ENCODE measurements around the gene SH2D1B.
"Not testable (repeated sequence)": the region's sequence is repeated elsewhere in the genome, so short reads cannot be mapped to it uniquely, and the experiment has no call there.

SH2D1B gene

DNA sequence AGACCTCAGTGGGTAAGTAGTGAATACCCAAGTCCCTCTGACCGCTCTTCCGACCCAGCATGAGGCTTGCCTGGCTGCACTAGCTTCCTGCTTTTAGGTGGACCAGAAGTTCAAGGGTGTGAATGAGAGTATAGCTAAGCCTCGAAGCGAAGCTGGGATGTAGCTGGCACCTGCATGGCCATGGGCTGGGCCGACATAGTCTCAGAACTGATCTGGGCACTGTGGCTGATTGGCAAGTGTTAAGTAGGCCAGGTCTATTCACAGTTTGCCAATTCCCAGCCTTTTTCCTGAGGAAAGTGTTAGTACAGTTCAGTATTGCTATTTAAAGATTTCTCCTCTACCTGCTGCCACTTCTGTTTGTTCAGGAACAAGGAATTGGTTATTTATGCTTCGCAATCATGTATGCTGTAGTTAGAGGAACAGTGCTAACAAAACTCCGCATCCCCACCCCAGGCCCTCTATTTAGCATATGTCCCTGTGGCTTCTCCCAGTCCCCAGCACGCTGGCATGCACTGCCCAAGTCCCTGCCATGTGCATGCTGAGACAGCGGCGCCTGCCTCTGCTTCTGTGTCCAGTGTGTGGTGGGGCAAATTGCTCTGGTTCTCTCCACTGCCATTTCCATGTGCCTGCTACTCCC, 51.6 kb downstream of the SH2D1B start:
- DNase-seq, result no peak

DNA sequence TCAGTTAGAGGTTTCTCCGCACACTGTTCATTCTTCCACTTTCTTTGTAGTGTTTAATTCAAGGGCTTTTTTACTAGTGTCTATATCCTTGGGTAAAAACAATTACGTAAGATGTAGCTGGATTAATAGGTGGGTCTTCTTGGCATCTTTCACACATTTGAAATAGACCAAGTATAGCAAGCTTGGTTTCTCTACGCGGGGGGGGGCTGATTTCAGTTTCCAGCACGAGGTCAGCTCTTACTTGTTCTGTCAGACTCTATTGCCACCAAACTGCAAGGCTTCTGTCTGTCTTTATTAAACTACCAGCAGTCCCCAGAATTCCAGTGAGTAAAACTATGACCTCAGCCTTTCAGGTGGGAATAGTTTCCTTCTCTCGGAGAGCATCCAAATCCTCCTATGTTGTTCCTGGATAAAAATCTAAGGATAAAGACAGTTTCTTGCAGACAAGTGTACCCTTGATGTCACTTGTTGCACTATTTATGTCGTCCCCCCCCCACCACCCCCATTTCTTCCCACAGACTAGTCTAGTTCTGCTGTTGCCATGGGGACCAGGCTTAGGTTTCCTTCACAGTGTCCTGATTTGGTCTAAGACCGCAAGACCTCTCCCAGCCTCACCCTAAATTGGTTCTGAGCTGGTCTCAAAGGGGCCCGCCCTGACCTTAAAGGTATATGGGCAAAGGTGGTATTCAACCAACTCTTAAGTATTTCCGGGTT, 52.3 kb downstream of the SH2D1B start:
- no peak for DNase-seq

DNA sequence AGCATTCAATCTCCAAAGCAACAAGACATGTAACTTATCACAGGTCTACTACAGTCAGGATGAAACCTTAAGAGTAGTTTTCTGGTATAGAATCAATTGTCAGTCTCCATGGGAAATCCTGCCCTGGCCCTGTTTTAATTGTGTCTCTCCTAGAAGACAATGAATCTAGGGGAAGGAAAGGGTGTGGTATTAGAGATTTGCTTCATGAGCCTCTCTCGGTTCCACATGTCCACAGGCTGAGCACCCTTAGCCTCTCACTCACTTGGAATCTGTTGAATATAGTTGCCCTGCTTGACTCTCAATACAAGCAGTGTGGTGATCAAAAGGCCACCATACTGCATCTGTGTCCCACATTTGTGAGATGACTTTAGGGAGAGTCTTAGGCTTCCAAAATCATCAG, 53.0 kb downstream of the SH2D1B start:
- no peak for DNase-seq

- no peak for DNase-seq
Observed at GRCh38 chr1:162357681-162358266, 54.2 kb downstream of the SH2D1B start.

DNA sequence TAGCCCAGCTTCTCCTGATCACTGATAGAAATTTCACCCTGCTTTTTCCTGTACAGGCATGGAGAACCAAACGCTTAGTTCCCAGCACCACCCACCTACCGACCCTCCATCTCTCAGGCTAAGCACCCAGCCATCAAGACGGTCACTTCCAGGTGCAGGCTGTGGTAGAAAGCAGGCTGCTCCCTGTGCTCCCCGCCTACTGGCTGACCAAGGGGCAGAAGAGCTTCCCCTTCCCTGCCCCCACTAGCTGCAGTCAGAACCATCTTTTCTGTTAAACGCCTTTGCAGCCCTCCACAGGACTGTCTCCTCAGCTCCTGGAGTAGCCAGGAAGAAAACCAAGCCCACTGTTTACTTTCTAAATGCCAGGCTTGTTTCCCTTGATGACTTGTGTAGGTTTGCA, 58.2 kb downstream of the SH2D1B start:
- DNase-seq, result no peak

- no peak for DNase-seq
Observed at GRCh38 chr1:162353078-162353477, 58.9 kb downstream of the SH2D1B start.

DNA sequence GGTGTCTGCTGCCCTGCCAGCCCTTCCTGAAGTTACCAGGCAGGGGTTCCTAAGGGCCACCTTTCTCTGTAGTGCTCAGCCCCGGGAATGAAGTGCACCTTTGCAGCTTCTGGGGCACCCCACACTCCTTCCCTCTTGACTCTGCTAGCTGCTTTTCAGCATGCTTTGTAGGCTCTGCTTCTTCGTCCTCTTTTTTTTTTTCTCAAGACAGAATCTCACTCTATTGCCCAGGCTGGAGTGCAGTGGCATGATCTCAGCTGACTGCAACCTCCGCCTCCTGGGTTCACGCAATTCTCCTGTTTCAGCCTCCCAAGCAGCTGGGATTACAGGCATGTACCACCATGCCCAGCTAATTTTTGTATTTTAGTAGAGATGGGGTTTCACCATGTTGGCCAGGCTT, 60.1 kb downstream of the SH2D1B start:
- DNase-seq, result not testable (repeated sequence)

DNA sequence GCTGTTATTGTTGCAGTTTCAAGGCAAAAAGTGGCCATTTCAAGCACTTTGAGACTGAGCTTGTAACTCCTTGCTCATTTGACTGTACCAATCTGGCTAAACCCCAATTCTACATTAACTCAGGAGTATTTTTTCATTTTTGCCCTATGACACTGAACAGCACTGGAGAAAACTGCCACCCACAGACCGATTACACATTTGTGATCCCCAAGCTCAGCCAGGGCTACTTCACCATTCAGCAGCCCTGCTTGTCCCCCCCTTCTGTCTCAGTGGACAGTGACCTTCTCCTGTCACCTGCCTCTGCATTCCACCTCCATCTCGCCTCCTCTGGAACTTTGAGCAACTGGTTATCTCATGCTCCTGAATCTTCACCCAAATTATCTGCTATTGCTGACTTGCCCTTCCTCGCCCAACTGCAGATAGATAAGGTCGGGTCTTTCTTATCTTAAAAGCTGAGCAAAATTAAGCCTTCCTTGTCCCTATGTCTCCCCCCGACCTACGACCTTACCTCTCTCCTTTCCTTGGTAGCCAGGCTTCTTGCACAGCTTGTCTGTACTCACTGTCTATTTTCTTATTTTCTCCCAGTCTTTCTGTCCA, 60.6 kb downstream of the SH2D1B start:
- DNase-seq, result no peak

DNA sequence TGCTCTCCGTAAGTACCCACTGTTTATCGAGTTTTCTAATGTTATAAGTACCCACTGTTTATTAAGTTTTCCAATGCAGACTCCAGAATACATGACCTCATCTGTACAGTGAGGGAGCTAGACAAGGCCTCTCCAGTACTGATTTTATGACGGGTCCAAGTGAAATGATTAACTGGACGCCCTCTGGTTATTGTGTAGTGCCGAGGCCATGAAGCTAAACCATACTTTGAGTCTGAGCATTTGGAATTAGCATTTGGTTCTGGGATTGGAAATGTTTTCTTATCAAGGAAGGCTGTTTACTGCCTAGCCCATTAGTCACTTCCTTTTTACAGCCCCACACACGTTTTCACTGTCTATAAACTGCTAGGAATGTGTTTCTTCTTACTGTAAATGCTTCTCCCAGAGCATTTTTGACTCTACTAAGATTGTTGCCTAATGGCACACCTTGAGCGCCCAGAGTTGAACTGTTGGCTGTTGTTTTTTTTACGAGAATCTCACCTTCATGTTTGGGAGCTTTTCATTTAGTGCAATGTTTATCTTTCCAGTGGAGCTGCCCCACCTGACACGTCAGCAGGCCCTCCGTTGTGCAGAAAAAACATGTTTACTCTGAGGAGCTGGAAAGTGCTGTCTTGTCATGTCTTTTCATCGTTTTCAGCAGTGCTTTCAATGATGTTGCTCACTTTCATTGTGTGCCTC, 62.2 kb downstream of the SH2D1B start:
- DNase-seq, result no peak

DNA sequence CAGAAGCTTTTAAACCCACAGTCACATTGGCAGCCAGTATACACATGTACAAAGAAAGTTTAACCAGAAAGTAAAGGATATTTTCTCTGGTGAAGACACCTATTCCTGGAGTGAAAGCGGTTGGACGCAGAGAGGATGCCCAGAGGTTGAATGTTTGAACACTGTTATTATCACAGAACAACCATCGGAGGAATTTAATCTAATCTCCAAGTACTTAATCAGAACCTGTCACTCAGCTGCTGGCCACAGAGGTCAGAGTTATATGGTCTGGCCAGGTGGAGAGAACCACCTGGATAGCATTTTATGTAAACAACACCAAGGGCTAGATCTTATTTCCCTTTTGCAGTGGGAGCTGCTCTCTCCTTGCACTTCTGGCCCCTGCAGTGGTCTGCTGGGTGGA, 64.7 kb downstream of the SH2D1B start:
- DNase-seq, result no peak

Data from activated CD4-positive, alpha-beta T cell treated with anti-CD3 and anti-CD28 coated beads for 1 hour (primary cell).